HG03095 (cell line): ENCODE data around the gene COQ8A.

Source experiments
- ATAC-seq: cut with Tn5 transposase; IDR thresholded peaks from one replicate; pipeline ENCODE4 v1.9.1; 2021; ENCODE audit warnings: moderate library complexity; ENCODE audit not compliant: unreplicated experiment

The COQ8A gene

GRCh38 chr1:227002531-227003049, 62.5 kb downstream of the COQ8A start:
- no peak for ATAC-seq

- ATAC-seq: no peak
These were observed 63.1 kb downstream of the COQ8A start for GRCh38 chr1:227003165-227003564.

- ATAC-seq: no peak
These were observed 64.7 kb downstream of the COQ8A start for GRCh38 chr1:227004796-227005195.

- peak; percentile 82 for ATAC-seq
These were observed 66.2 kb downstream of the COQ8A start for GRCh38 chr1:227006226-227006796.

- no peak for ATAC-seq
These were observed 69.8 kb downstream of the COQ8A start for GRCh38 chr1:227009937-227010336.

GRCh38 chr1:227010645-227011044, 70.6 kb downstream of the COQ8A start:
- ATAC-seq: no peak

GRCh38 chr1:227016990-227017389, 76.9 kb downstream of the COQ8A start:
- ATAC-seq: no peak

GRCh38 chr1:227032396-227032795, 92.3 kb downstream of the COQ8A start:
- ATAC-seq: no peak

- ATAC-seq: no peak
These were observed 93.8 kb downstream of the COQ8A start for GRCh38 chr1:227033880-227034279.

GRCh38 chr1:227035316-227035715, 95.2 kb downstream of the COQ8A start:
- ATAC-seq: no peak

GRCh38 chr1:227037121-227037520, 97.0 kb downstream of the COQ8A start:
- no peak for ATAC-seq
